ENCODE results near the gene RNU1-4. TPM values are rescaled to one million over a fixed set of nuclear protein-coding genes. Genes with fewer than 3 reads are reported as not detected.
"Not testable (repeated sequence)": the region's sequence is repeated elsewhere in the genome, so short reads cannot be mapped to it uniquely, and the experiment has no call there.

The RNU1-4 gene
- polyA plus RNA-seq, 1 donor (not counting 4 experiments of a cell fraction or from before 2014, with no cell fraction given) = 67.0 TPM

DNA sequence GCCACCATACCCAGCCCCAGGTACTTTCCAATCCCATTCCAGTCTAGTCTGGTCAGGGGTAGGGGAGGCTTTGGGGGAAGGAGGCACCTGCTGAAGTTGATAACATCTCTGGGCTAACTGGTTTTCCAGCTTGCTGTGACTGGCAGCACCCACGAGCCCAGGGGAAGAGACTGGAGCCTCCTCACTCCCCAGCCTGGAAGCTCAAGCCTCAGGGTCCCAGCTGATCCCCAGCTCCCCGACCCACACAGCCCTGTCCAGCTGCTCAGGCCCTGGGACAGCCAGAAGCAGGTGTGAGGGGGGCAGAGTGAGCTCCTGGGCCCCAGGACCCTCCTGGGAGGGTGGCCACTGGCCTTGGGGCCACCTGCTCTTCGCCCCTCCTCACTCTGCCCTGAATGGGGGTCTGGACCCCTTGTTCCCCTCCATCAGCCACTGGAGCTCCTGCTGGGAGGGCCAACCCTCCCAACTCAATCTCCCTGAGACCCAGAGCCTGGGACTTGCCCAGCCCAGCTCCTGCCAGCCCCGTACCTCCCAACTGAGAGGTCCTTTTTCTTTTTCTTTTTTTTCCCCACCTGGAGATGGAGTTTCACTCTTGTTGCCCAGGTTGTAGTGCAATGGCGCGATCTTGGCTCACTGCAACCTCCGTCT is 23.5 kb upstream of the RNU1-4 start:
- no peak overlapping the region for H3K4me2 ChIP-seq (ENCODE audit: control insufficient read depth, extremely low read depth, insufficient read depth, low read depth, low read length)
- dilution Hi-C loops (cut with MboI; ENCODE audit: extremely low pct_ligation_motif_present, low sequenced_read_pairs) = no loop called here
- no peaks in the 10 kb centered on the region for H3K36me3 ChIP-seq (ENCODE audit: control insufficient read depth in 2 of 2, extremely low read depth in 1 of 2, insufficient read depth in 2 of 2, low read length in 2 of 2)
- no peak overlapping the region for H3K9ac ChIP-seq (ENCODE audit: control insufficient read depth, extremely low read depth, insufficient read depth, low read length)
- H3K9me1 ChIP-seq (ENCODE audit: control insufficient read depth, extremely low read depth, insufficient read depth, low read length) = no peaks in the 10 kb centered on the region
- no peaks in the 10 kb centered on the region for H3K9me3 ChIP-seq (ENCODE audit: control insufficient read depth, low read depth, low read length)
- H3K4me1 ChIP-seq (ENCODE audit: control insufficient read depth, extremely low read depth, insufficient read depth, low read length) = no peaks in the 10 kb centered on the region
- FAIRE-seq (no peak), DNase-seq (ENCODE audit: low read depth, low spot score) (no peak)
- TF ChIP-seq EZH2 (IDR thresholded peaks at IDR 0.05; ENCODE audit: low read length) = no peak
- TF ChIP-seq CTCF (optimal IDR thresholded peaks at IDR 0.05 in 1 of 3, IDR thresholded peaks at IDR 0.05 in 1 of 3, conservative IDR thresholded peaks at IDR 0.05 in 1 of 3; ENCODE audit: extremely low read depth in 1 of 3, insufficient read depth in 2 of 3, low read length in 3 of 3) = no peak
- H2AFZ ChIP-seq (ENCODE audit: control insufficient read depth, low read length) = no peak overlapping the region
- H4K20me1 ChIP-seq (ENCODE audit: control insufficient read depth, extremely low read depth, insufficient read depth, low read length) = peaks cover 2% of the 10 kb centered on the region
- H3K27me3 ChIP-seq (ENCODE audit: control insufficient read depth, extremely low read depth, insufficient read depth, low read length) = peaks cover 20% of the 10 kb centered on the region
- no peak overlapping the region for H3K4me3 ChIP-seq (ENCODE audit: control insufficient read depth in 2 of 3, extremely low read depth in 1 of 3, insufficient read depth in 2 of 3, low read depth in 1 of 3, low read length in 3 of 3)
- H3K27ac ChIP-seq (ENCODE audit: control insufficient read depth, insufficient read depth, low read length) = no peak overlapping the region
- no peaks in the 10 kb centered on the region for H3K79me2 ChIP-seq (ENCODE audit: control insufficient read depth, insufficient read depth, low read length)

DNA sequence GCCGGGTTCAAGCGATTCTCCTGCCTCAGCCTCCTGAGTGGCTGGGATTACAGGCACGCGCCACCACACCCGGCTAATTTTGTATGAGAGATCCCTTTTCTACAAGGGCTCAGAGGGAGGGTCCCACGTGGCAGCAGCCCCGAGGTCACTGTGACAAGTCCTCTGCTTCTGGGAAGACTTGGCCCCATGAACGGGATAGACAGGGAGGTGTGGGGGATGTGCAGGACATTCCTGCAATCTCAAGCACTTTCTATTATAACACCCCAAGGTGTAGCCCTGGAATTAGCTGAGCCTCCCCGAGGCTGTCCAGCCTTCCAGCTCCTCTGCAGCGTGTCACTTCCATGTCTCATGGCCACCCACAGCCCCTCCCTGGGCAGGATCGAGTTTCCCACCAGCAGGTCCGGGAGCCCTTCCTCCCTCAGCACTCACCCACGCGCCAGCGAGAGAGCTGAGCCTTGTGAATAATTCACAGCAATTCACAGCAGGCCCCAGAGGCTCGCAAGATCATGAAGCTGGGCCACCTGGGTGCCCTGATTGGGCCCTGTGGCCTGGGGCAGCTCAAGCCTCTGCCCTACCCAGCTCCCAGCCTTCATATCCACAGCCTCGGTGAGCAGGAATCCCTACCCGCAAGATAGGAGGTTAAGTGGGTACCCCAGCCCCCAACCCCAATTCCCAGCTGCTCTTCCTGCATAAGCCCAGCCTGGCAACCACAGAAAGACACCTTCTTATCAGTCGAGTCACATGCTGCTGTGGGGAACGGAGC is 22.8 kb upstream of the RNU1-4 start:
- H3K9me3 ChIP-seq (ENCODE audit: control insufficient read depth, low read depth, low read length) = no peaks in the 10 kb centered on the region
- no peaks in the 10 kb centered on the region for H3K9me1 ChIP-seq (ENCODE audit: control insufficient read depth, extremely low read depth, insufficient read depth, low read length)
- no peaks in the 10 kb centered on the region for H3K36me3 ChIP-seq (ENCODE audit: control insufficient read depth in 2 of 2, extremely low read depth in 1 of 2, insufficient read depth in 2 of 2, low read length in 2 of 2)
- DNase-seq (ENCODE audit: low read depth, low spot score) = no peak
- no peak overlapping the region for H3K4me3 ChIP-seq (ENCODE audit: control insufficient read depth in 2 of 3, extremely low read depth in 1 of 3, insufficient read depth in 2 of 3, low read depth in 1 of 3, low read length in 3 of 3)
- no peak for FAIRE-seq
- no peaks in the 10 kb centered on the region for H3K4me1 ChIP-seq (ENCODE audit: control insufficient read depth, extremely low read depth, insufficient read depth, low read length)
- no peak overlapping the region for H3K27ac ChIP-seq (ENCODE audit: control insufficient read depth, insufficient read depth, low read length)
- H4K20me1 ChIP-seq (ENCODE audit: control insufficient read depth, extremely low read depth, insufficient read depth, low read length) = peaks cover 2% of the 10 kb centered on the region
- no peak overlapping the region for H3K4me2 ChIP-seq (ENCODE audit: control insufficient read depth, extremely low read depth, insufficient read depth, low read depth, low read length)
- H3K79me2 ChIP-seq (ENCODE audit: control insufficient read depth, insufficient read depth, low read length) = no peaks in the 10 kb centered on the region
- H3K9ac ChIP-seq (ENCODE audit: control insufficient read depth, extremely low read depth, insufficient read depth, low read length) = no peak overlapping the region
- no peak for TF ChIP-seq CTCF (optimal IDR thresholded peaks at IDR 0.05 in 1 of 3, IDR thresholded peaks at IDR 0.05 in 1 of 3, conservative IDR thresholded peaks at IDR 0.05 in 1 of 3; ENCODE audit: extremely low read depth in 1 of 3, insufficient read depth in 2 of 3, low read length in 3 of 3)
- no peak for TF ChIP-seq EZH2 (IDR thresholded peaks at IDR 0.05; ENCODE audit: low read length)
- dilution Hi-C loops (cut with MboI; ENCODE audit: extremely low pct_ligation_motif_present, low sequenced_read_pairs) = no loop called here
- peaks cover 20% of the 10 kb centered on the region for H3K27me3 ChIP-seq (ENCODE audit: control insufficient read depth, extremely low read depth, insufficient read depth, low read length)
- H2AFZ ChIP-seq (ENCODE audit: control insufficient read depth, low read length) = no peak overlapping the region

DNA sequence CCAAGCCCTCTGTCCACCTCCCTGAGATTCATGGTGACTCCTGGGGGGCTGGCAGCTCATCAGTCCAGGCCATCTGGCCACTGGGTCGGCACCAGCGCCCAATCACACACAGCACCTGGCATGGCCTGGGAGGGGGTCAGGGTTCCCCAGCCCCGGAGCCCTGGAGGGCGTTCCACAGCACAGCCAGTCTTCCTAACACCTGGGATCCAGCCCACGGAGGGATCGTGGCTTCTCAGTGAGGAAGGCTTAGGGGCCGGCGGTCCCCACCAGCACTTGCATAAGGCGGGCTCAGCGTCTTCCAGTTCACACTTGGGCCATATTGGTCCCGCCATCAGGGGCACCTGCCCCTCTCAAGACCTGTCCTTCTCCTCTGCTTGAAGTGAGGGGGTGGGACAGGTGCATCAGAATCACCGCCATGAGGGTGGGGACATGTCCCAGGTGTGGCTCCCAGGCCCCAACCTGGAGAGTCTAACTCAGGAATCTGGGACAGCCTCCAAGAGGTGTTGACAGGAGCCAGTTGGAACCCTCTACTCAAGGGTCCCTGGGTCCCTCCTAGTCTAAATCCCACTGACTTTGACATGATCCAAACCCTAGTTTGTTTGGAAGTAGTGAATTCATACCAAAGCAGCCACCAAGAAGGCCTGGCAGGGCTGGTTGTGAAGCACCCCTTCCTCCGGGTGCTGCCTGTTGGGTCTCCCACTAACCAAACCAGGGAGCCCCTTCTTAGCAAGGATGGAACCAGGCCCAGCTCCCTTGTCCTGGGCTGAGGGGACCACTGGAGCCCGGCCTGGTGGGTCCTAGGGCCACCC is 22.0 kb upstream of the RNU1-4 start:
- FAIRE-seq; H3K9ac ChIP-seq (ENCODE audit: control insufficient read depth, extremely low read depth, insufficient read depth, low read length); H3K4me3 ChIP-seq (ENCODE audit: control insufficient read depth in 2 of 3, extremely low read depth in 1 of 3, insufficient read depth in 2 of 3, low read depth in 1 of 3, low read length in 3 of 3); H3K79me2 ChIP-seq (ENCODE audit: control insufficient read depth, insufficient read depth, low read length); dilution Hi-C loops (cut with MboI; ENCODE audit: extremely low pct_ligation_motif_present, low sequenced_read_pairs); H3K4me2 ChIP-seq (ENCODE audit: control insufficient read depth, extremely low read depth, insufficient read depth, low read depth, low read length); H3K4me1 ChIP-seq (ENCODE audit: control insufficient read depth, extremely low read depth, insufficient read depth, low read length); H3K36me3 ChIP-seq (ENCODE audit: control insufficient read depth in 2 of 2, extremely low read depth in 1 of 2, insufficient read depth in 2 of 2, low read length in 2 of 2); H3K27ac ChIP-seq (ENCODE audit: control insufficient read depth, insufficient read depth, low read length); H2AFZ ChIP-seq (ENCODE audit: control insufficient read depth, low read length); H3K9me3 ChIP-seq (ENCODE audit: control insufficient read depth, low read depth, low read length); DNase-seq (ENCODE audit: low read depth, low spot score); H3K9me1 ChIP-seq (ENCODE audit: control insufficient read depth, extremely low read depth, insufficient read depth, low read length); H4K20me1 ChIP-seq (ENCODE audit: control insufficient read depth, extremely low read depth, insufficient read depth, low read length): not testable (repeated sequence)
- H3K27me3 ChIP-seq (ENCODE audit: control insufficient read depth, extremely low read depth, insufficient read depth, low read length) = peaks cover 20% of the 10 kb centered on the region

Data from keratinocyte (primary cell).